GM12878 (cell line): ENCODE results near the gene MEGF11. TPM values are rescaled to one million over a fixed set of nuclear protein-coding genes. Genes with fewer than 3 reads are reported as not detected.

ENCODE experiments used
- ATAC-seq: fragments of 200-7000 bp; cut with Tn5 transposase; 3 replicates; pipeline ENCODE4 v1.9.1; 2020; ENCODE audit warnings: mild to moderate bottlenecking, moderate library complexity
- BruUV-seq: library from RNA; stranded (reverse); fragments of 400-500 nt; replicated peaks from 2 replicates; lab custom pipeline; 2021; lab: Mats Ljungman, UMichigan
- CTCF ChIA-PET: fragments of 300-600 bp; sonication (Branson Sonifier 250); formaldehyde crosslinking; extraction: SDS; loops from one replicate; lab custom pipeline; 2021; ENCODE audit warnings: inconsistent platforms; lab: Yijun Ruan, JAX
- POLR2A ChIA-PET: fragments of 350-600 bp; formaldehyde crosslinking; extraction: SDS; loops from one replicate; lab custom pipeline; 2021; ENCODE audit warnings: inconsistent platforms; lab: Charles Lee
- RAD21 ChIA-PET: fragments of 300-600 bp; sonication (Branson Sonifier 250); formaldehyde crosslinking; loops from one replicate; lab custom pipeline; 2023; ENCODE audit warnings: antibody characterized with exemption; ENCODE audit not compliant: unreplicated experiment; lab: Charles Lee
- SMC1A ChIA-PET: fragments of 300-600 bp; sonication (Branson Sonifier 250); formaldehyde crosslinking; loops from one replicate; lab custom pipeline; 2023; ENCODE audit not compliant: unreplicated experiment, uncharacterized antibody; lab: Charles Lee
- DNase-seq: peaks from one replicate; pipeline ENCODE4 v3.0.0-alpha.2; 2011; ENCODE audit warnings: low read depth, low spot score
- FAIRE-seq: peaks from 3 replicates; lab custom pipeline; 2011; peaks lifted over from hg19 to GRCh38; lab: Jason Lieb, UNC
- H2AFZ ChIP-seq: 2 replicates; pipeline ENCODE4 v1.6.0; 2011; ENCODE audit warnings: low read depth, low read length, control low read depth; ENCODE audit not compliant: control insufficient read depth
- H3K27ac ChIP-seq: 2 replicates; pipeline ENCODE4 v1.5.1; 2011; ENCODE audit warnings: control low read depth; ENCODE audit not compliant: control insufficient read depth, insufficient read depth
- H3K27me3 ChIP-seq, 2 experiments: replicated peaks in 1 of 2; 2 replicates each; pipeline versions ENCODE4 v1.6.0 to v1.6.1; 2011; ENCODE audit warnings: low read length in 1 of 2; ENCODE audit not compliant: control insufficient read depth in 2 of 2, insufficient read depth in 2 of 2
- H3K36me3 ChIP-seq, 2 experiments: 2 replicates each; pipeline ENCODE4 v1.5.1; 2011; ENCODE audit warnings: low read length in 1 of 2; ENCODE audit not compliant: control insufficient read depth in 2 of 2, insufficient read depth in 2 of 2
- H3K4me1 ChIP-seq: 2 replicates; pipeline ENCODE4 v1.6.1; 2011; ENCODE audit warnings: mild to moderate bottlenecking, low read length, moderate library complexity, mixed read lengths; ENCODE audit not compliant: control insufficient read depth, insufficient read depth
- H3K4me2 ChIP-seq: 2 replicates; pipeline ENCODE4 v1.6.0; 2011; ENCODE audit warnings: control low read depth; ENCODE audit not compliant: control insufficient read depth, insufficient read depth
- H3K4me3 ChIP-seq: fragments of 200-600 bp; sonication (generic); 2 replicates; pipeline ENCODE4 v1.5.1; 2016
- H3K79me2 ChIP-seq: 2 replicates; pipeline ENCODE4 v1.6.0; 2011; ENCODE audit warnings: low read length; ENCODE audit not compliant: control insufficient read depth, insufficient read depth
- H3K9ac ChIP-seq: 2 replicates; pipeline ENCODE4 v1.8.0; 2011; ENCODE audit warnings: low read length, control low read depth, mixed read lengths; ENCODE audit not compliant: control insufficient read depth, insufficient read depth
- H3K9me3 ChIP-seq: replicated peaks from 3 replicates; pipeline ENCODE4 v1.5.1; 2011; ENCODE audit warnings: mild to moderate bottlenecking, low read length; ENCODE audit not compliant: control insufficient read depth, insufficient read depth
- H4K20me1 ChIP-seq: 2 replicates; pipeline ENCODE4 v1.6.0; 2011; ENCODE audit not compliant: control insufficient read depth, insufficient read depth
- POU2F2 ChIP-seq: IDR thresholded peaks from 3 replicates; pipeline ENCODE4 v1.6.1; 2011; ENCODE audit warnings: low read depth, mild to moderate bottlenecking, low read length, borderline replicate concordance
- ZNF217 ChIP-seq: fragments of 450-650 bp; IDR thresholded peaks from 2 replicates; pipeline ENCODE4 v1.6.1; 2017; ENCODE audit warnings: antibody characterized with exemption, mild to moderate bottlenecking
- WGBS: methylation state at CpG from one replicate; pipeline ENCODE4 v1.1.6; 2016; ENCODE audit warnings: low lambda C conversion rate; ENCODE audit not compliant: insufficient replicate concordance, insufficient coverage; ENCODE audit errors: missing lambda C conversion rate; 5-methylcytosine and 5-hydroxymethylcytosine counted together
- in situ Hi-C: fragments of 300-500 bp; cut with MboI; formaldehyde crosslinking; loops from 9 replicates; pipeline ENCODE4 v1.14.3; 2018; ENCODE audit warnings: mixed read lengths
- intact Hi-C: fragments of 100-400 bp; cut with micrococcal nuclease; formaldehyde crosslinking; loops from one replicate; pipeline ENCODE4 v1.14.2; 2022; ENCODE audit not compliant: unreplicated experiment
- polyA plus RNA-seq, 11 experiments: library from polyadenylated mRNA; depleted of rRNA in 4 of 11; unstranded in 6 of 11; stranded (reverse) in 5 of 11; fragments of >200 nt; fragmentation: Nextera tagmentation in 4 of 11; fragmentation: Illumina TruSeq in 1 of 11; extraction: Ambion mirVana in 4 of 11; extraction: Trizol in 1 of 11; gene quantifications; 1 replicate in 1 of 11; 2 replicates in 10 of 11; pipeline versions ENCODE4 v1.2.1 to v1.2.3, GENCODE V29; 2011 to 2016; ENCODE audit warnings: inconsistent platforms in 2 of 11, missing spikeins in 2 of 11, low read depth in 1 of 11
- total RNA-seq, 4 experiments: library from RNA; depleted of rRNA in 3 of 4; stranded (reverse); fragments of >200 nt in 3 of 4; fragmentation: Illumina TruSeq in 1 of 4; extraction: Trizol in 1 of 4; gene quantifications; 2 replicates each; pipeline versions ENCODE4 v1.2.1 to v1.2.3, GENCODE V29; 2013 to 2021
- TF ChIP-seq, protein P1 (sequence below): fragments of 450-650 bp; formaldehyde crosslinking; IDR thresholded peaks from 2 replicates; pipeline ENCODE4 v1.5.0; 2022; ENCODE audit warnings: mild to moderate bottlenecking, missing genetic modification characterization
- TF ChIP-seq, protein P2 (sequence below): fragments of 450-650 bp; IDR thresholded peaks from 2 replicates; pipeline ENCODE4 v1.6.1; 2018; ENCODE audit warnings: borderline replicate concordance, mild to moderate bottlenecking; ENCODE audit not compliant: partially characterized antibody
- TF ChIP-seq, protein P3 (sequence below): IDR thresholded peaks from 2 replicates; pipeline ENCODE4 v1.6.1; 2011; ENCODE audit warnings: borderline replicate concordance, low read depth, mild to moderate bottlenecking, moderate library complexity, low read length; ENCODE audit not compliant: insufficient read depth, poor library complexity, severe bottlenecking

The MEGF11 gene
- total and polyA plus RNA-seq, 10 of the 15 experiments (the other 5 are each of a cell fraction or from before 2014, with no cell fraction given), result 0.03 to 1.7 (median 0.49) TPM

DNA sequence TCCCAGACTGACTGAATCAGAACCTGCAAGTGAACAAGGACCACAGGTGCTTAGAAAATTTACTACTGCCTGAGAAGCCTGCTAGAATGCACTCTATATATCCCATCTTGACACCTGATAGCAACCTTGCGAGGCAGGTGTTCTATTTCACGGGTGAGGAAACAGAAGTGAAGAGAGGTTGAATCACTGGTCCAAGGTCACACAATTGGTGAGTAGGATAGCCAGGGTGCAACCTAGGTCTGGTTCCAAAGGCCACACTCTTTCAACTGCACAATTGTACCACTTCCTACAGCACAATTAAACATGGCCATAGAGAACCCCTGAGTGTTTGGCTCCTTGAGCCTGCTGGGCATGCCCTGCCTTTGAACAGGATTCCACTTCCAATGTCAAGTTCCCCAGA, 297.2 kb downstream of the MEGF11 start:
- Histone ChIP-seq H3K4me3 (no peak overlapping the region), H4K20me1 (no peaks in the 10 kb centered on the region; the same call in 1 of the 2 replicates), H2AFZ (no peak overlapping the region), H3K36me3 (no peaks in the 10 kb centered on the region), H3K9ac (no peak overlapping the region), H3K27me3 (no peaks in the 10 kb centered on the region), H3K79me2 (no peaks in the 10 kb centered on the region), H3K9me3 (no peaks in the 10 kb centered on the region), H3K4me1 (no peaks in the 10 kb centered on the region), H3K4me2 (no peak overlapping the region), H3K27ac (no peak overlapping the region)
- POLR2A ChIA-PET, result no interaction called here
- SMC1A ChIA-PET, result no interaction called here
- BruUV-seq, result no TSS peak
- RAD21 ChIA-PET, result no interaction called here
- WGBS, result 66% methylated on average over 2 of the region's 2 CpGs
- TF ChIP-seq, protein P1, sequence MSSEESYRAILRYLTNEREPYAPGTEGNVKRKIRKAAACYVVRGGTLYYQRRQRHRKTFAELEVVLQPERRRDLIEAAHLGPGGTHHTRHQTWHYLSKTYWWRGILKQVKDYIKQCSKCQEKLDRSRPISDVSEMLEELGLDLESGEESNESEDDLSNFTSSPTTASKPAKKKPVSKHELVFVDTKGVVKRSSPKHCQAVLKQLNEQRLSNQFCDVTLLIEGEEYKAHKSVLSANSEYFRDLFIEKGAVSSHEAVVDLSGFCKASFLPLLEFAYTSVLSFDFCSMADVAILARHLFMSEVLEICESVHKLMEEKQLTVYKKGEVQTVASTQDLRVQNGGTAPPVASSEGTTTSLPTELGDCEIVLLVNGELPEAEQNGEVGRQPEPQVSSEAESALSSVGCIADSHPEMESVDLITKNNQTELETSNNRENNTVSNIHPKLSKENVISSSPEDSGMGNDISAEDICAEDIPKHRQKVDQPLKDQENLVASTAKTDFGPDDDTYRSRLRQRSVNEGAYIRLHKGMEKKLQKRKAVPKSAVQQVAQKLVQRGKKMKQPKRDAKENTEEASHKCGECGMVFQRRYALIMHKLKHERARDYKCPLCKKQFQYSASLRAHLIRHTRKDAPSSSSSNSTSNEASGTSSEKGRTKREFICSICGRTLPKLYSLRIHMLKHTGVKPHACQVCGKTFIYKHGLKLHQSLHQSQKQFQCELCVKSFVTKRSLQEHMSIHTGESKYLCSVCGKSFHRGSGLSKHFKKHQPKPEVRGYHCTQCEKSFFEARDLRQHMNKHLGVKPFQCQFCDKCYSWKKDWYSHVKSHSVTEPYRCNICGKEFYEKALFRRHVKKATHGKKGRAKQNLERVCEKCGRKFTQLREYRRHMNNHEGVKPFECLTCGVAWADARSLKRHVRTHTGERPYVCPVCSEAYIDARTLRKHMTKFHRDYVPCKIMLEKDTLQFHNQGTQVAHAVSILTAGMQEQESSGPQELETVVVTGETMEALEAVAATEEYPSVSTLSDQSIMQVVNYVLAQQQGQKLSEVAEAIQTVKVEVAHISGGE (CRISPR knock-in tag), result no peak
- TF ChIP-seq ZNF217, result no peak
- intact Hi-C loops (no loop called here), in situ Hi-C loops (no loop called here)
- DNase-seq (no peak), ATAC-seq (no peak), FAIRE-seq (no peak)
- CTCF ChIA-PET, result no interaction called here

DNA sequence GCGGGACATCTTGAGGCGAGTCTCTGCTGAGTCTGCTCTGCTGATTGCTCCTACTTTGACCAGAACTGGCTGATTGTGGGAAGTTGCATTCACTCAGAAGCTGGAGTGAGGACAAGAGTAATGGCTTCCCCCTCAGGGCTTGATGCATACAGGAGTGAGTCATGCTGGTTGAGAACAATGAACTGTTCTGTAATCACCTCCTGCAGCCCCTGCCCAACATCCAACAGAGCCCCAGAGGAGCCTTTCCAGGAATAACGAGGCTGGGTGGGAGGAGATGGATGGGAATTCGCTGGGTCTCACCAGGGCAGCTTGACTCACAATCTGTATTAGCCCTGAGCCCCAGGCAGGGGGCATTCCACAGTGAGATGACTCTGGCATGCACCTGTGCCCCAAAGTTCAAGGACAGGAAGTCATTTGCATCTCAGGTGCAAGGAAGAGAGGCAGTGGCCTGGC, 299.2 kb downstream of the MEGF11 start:
- Histone ChIP-seq H3K36me3 (no peaks in the 10 kb centered on the region), H3K27me3 (no peaks in the 10 kb centered on the region), H4K20me1 (no peaks in the 10 kb centered on the region; the same call in 1 of the 2 replicates), H2AFZ (no peak overlapping the region), H3K4me1 (no peaks in the 10 kb centered on the region), H3K4me2 (no peak overlapping the region), H3K9ac (no peak overlapping the region), H3K9me3 (no peaks in the 10 kb centered on the region), H3K4me3 (no peak overlapping the region), H3K79me2 (no peaks in the 10 kb centered on the region), H3K27ac (no peak overlapping the region)
- FAIRE-seq, result no peak
- SMC1A ChIA-PET, result interaction anchor here (0.8 to 2.6 kb wide), 3 partner anchors 33 to 131 kb away, joined by 3 to 11 read pairs (median 9); no protein-coding TSS in a partner anchor
- POLR2A ChIA-PET, result interaction anchor here (0.6 kb wide), 1 partner anchor 22 kb away, joined by 4 read pairs; no protein-coding TSS in a partner anchor
- no peak for ATAC-seq
- RAD21 ChIA-PET, result interaction anchor here (1.5 kb wide), 1 partner anchor 32 kb away, joined by 4 read pairs; no protein-coding TSS in a partner anchor
- 44% methylated on average over 4 of the region's 4 CpGs for WGBS
- in situ Hi-C loops (no loop called here), intact Hi-C loops (no loop called here)
- no peak for DNase-seq
- CTCF ChIA-PET, result interaction anchor here (0.6 to 1.3 kb wide), 2 partner anchors 7 to 98 kb away, joined by 3 read pairs; no protein-coding TSS in a partner anchor
- no TSS peak for BruUV-seq
- TF ChIP-seq, protein P2, sequence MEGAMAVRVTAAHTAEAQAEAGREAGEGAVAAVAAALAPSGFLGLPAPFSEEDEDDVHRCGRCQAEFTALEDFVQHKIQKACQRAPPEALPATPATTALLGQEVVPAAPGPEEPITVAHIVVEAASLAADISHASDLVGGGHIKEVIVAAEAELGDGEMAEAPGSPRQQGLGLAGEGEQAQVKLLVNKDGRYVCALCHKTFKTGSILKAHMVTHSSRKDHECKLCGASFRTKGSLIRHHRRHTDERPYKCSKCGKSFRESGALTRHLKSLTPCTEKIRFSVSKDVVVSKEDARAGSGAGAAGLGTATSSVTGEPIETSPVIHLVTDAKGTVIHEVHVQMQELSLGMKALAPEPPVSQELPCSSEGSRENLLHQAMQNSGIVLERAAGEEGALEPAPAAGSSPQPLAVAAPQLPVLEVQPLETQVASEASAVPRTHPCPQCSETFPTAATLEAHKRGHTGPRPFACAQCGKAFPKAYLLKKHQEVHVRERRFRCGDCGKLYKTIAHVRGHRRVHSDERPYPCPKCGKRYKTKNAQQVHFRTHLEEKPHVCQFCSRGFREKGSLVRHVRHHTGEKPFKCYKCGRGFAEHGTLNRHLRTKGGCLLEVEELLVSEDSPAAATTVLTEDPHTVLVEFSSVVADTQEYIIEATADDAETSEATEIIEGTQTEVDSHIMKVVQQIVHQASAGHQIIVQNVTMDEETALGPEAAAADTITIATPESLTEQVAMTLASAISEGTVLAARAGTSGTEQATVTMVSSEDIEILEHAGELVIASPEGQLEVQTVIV, result no peak
- TF ChIP-seq, protein P3, sequence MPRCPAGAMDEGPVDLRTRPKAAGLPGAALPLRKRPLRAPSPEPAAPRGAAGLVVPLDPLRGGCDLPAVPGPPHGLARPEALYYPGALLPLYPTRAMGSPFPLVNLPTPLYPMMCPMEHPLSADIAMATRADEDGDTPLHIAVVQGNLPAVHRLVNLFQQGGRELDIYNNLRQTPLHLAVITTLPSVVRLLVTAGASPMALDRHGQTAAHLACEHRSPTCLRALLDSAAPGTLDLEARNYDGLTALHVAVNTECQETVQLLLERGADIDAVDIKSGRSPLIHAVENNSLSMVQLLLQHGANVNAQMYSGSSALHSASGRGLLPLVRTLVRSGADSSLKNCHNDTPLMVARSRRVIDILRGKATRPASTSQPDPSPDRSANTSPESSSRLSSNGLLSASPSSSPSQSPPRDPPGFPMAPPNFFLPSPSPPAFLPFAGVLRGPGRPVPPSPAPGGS, result peak; percentile 70
- no peak for TF ChIP-seq POU2F2
